Stimulated activated naive B cell treated with anti-CD40 and anti-IgM and Interleukin-4, amounts not matched to agents 10 μg/mL and 1 μg/mL and 100 μg/mL, for 72 hours (primary cell): ENCODE results near the gene TMEM213.

Source experiments
- ATAC-seq, 2 donors: fragments of 150-1000 bp; cut with Tn5 transposase; replicated peaks; 2 replicates each; pipeline ENCODE4 v1.10.0; 2021; ENCODE audit warnings: moderate library complexity in 1 of 2
- DNase-seq: peaks from one replicate; pipeline ENCODE4 v3.0.0; 2021
- H3K27ac Mint-ChIP-seq: one replicate; pipeline ENCODE4 v1.8.0; 2022; ENCODE audit warnings: mild to moderate bottlenecking, mixed read lengths
- H3K27me3 Mint-ChIP-seq, 2 donors: one replicate each; pipeline ENCODE4 v1.8.0; 2022; ENCODE audit warnings: mixed read lengths in 2 of 2
- H3K36me3 Mint-ChIP-seq, 2 donors: one replicate each; pipeline ENCODE4 v1.8.0; 2022; ENCODE audit warnings: mixed read lengths in 2 of 2, mild to moderate bottlenecking in 1 of 2
- H3K4me1 Mint-ChIP-seq, 2 donors: one replicate each; pipeline ENCODE4 v1.8.0; 2022; ENCODE audit warnings: mixed read lengths in 2 of 2, mild to moderate bottlenecking in 1 of 2
- H3K4me3 Mint-ChIP-seq, 2 donors: one replicate each; pipeline ENCODE4 v1.8.0; 2022; ENCODE audit warnings: mild to moderate bottlenecking in 2 of 2, mixed read lengths in 2 of 2, moderate library complexity in 1 of 2
- H3K9me3 Mint-ChIP-seq, 2 donors: one replicate each; pipeline ENCODE4 v1.8.0; 2022; ENCODE audit warnings: mixed read lengths in 2 of 2, mild to moderate bottlenecking in 1 of 2

The TMEM213 gene

DNA sequence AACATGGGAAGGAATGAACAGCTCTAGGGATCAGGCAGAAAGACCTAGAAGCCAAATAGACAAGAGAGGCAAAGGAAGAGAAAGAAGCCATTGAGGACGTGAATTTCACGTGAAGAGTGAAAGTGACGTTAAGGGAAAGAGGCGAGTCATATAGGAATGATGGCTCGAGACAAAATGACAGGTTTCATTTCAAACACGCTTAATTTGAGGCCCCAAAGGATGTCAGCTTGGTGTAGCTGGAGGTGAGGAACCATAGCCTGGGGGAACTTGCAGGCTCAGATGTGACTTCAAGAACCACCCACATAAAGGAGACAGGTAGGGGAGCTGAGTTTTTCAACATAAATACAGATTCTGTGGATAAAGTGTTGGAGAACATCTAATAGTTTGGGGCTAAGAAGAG lies 84.5 kb downstream of the TMEM213 start:
- no peak for DNase-seq
- Mint-ChIP-seq H3K36me3 (no peaks in the 10 kb centered on the region), H3K27me3 (no peaks in the 10 kb centered on the region), H3K9me3 (no peaks in the 10 kb centered on the region), H3K4me3 (no peak overlapping the region), H3K27ac (no peak overlapping the region), H3K4me1 (no peaks in the 10 kb centered on the region)
- ATAC-seq = no peak

DNA sequence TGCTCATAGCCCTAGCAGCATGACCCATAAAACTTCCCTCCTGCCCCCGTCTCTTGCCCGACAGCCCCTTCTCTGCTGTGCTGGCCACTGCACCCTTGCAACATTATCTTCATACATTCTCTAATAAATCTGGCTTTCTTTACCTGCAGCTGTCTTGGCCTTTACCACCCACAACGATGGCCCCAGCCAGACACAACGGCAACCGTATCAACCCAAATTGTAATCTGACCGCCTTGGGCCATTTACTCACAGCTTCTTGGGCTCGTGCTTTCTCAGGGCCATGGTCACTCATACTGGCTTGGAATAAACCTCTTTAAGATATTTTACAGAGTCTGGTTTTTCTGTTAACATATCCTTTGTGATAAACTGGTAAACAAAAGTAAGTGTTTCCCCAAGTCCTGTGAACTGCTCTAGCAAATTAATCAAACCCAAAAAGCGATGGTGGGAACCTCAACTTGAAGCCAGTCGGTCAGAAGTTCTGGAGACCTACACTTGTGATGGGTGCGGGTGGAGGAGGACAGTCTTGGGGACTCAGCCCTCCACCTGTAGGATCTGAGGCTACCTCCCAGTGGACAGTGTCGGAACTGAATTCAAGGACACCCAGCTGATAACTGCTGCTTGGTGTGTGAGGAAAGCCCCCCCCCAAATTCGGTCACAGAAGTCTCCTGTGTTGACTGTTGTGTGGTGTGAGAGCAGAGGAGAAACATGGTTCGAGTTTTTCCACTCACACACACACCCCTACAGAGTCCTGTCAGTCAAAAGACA lies 87.8 kb downstream of the TMEM213 start:
- Mint-ChIP-seq H3K4me3 (no peak overlapping the region), H3K4me1 (no peaks in the 10 kb centered on the region), H3K27ac (peak overlapping the region; percentile 0), H3K9me3 (no peaks in the 10 kb centered on the region), H3K36me3 (no peaks in the 10 kb centered on the region), H3K27me3 (no peaks in the 10 kb centered on the region)
- ATAC-seq (peak; percentile 13 to 55), DNase-seq (no peak)

DNA sequence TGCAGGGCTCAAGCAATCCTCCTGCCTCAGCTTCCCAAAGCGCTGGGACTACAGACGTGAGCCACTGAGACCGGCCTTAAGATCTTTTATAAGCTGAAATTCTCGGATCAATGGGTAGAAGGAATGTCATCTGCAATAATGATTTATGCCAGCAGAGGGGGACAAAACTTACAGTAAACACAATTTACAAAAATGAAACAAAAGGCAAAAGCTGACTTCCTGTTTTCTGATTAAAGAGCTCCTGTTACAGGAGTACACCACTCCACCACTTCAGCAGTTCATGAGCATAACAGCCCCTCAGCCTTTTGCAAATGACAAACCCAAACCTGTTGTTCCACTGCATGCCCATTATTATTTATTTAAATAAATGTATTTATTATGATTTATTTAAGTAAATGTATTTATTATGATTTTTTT lies 88.7 kb downstream of the TMEM213 start:
- no peaks in the 10 kb centered on the region for H3K27me3 Mint-ChIP-seq
- H3K9me3 Mint-ChIP-seq = no peaks in the 10 kb centered on the region
- no peak overlapping the region for H3K27ac Mint-ChIP-seq
- H3K4me1 Mint-ChIP-seq = no peaks in the 10 kb centered on the region
- H3K4me3 Mint-ChIP-seq = no peak overlapping the region
- DNase-seq (peak; percentile 13), ATAC-seq (peak; percentile 84 to 87)
- no peaks in the 10 kb centered on the region for H3K36me3 Mint-ChIP-seq

DNA sequence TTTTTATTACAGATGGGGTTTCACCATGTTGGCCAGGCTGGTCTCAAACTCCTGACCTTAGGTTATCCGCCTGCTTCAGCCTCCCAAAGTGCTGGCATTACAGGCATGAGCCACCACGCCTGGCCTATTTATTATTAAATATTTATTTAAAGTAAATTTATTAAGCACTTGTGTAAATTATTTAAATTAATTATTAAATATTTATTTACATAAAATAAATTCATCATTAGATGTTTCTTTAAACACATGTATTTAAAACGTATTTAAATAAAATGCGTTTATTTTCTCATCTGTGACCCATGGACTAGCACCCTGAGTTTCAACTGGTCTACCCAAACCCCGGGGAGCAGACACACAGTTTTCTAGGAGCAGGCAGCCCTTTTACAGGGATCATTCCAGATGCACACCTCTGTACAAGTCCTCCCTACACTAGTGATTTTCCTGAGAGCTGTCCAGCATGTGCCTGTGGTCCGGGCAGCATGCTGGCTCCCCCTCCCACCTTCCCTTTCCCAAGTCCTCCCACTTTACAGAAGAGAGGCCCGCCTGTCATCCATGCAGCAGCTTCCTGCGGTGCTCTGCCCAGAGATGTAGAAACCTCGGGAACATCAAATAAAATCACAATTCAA lies 89.4 kb downstream of the TMEM213 start:
- Mint-ChIP-seq H3K27me3 (no peaks in the 10 kb centered on the region), H3K36me3 (no peaks in the 10 kb centered on the region), H3K4me3 (no peak overlapping the region), H3K4me1 (no peaks in the 10 kb centered on the region), H3K27ac (no peak overlapping the region), H3K9me3 (no peaks in the 10 kb centered on the region)
- no peak for ATAC-seq
- no peak for DNase-seq
